Mesenteric fat pad (tissue), 1 donor: ENCODE measurements around the gene MCRIP1. TPM values are rescaled to one million over a fixed set of nuclear protein-coding genes. Genes with fewer than 3 reads are reported as not detected.

Experiments used
- DNase-seq: peaks from one replicate; pipeline ENCODE4 v3.0.0-alpha.2; 2020; ENCODE audit warnings: low spot score
- total RNA-seq: library from RNA; stranded (reverse); fragmentation: NEBNext Ultra II Directional; extraction: Animal tissue kit (Norgen Biotek cat#: 25700); gene quantifications from one replicate; pipeline ENCODE4 v1.2.1, GENCODE V29; 2021
- donor health status: DM: yes; HTN: yes; CAD: no.

MCRIP1 gene
- total RNA-seq, 1 donor from 2014 or later, result 63.2 TPM

- DNase-seq, result no peak
These were observed 9.9 kb downstream of the MCRIP1 start for GRCh38 chr17:81822996-81823819.

GRCh38 chr17:81822312-81822637, 10.8 kb downstream of the MCRIP1 start:
- DNase-seq, result no peak

GRCh38 chr17:81821603-81822311, 11.3 kb downstream of the MCRIP1 start:
- no peak for DNase-seq

GRCh38 chr17:81821147-81821546, 11.9 kb downstream of the MCRIP1 start:
- DNase-seq, result no peak

GRCh38 chr17:81819708-81820107, 13.4 kb downstream of the MCRIP1 start:
- no peak for DNase-seq

GRCh38 chr17:81817758-81818147, 15.3 kb downstream of the MCRIP1 start:
- DNase-seq, result no peak

- no peak for DNase-seq
These were observed 17.5 kb downstream of the MCRIP1 start for GRCh38 chr17:81815646-81815986.

- no peak for DNase-seq
These were observed 18.1 kb downstream of the MCRIP1 start for GRCh38 chr17:81814748-81815645.

- no peak for DNase-seq
These were observed 19.0 kb downstream of the MCRIP1 start for GRCh38 chr17:81813861-81814683.

GRCh38 chr17:81813371-81813684, 19.8 kb downstream of the MCRIP1 start:
- DNase-seq, result no peak

GRCh38 chr17:81812571-81813370, 20.3 kb downstream of the MCRIP1 start:
- no peak for DNase-seq

GRCh38 chr17:81811705-81812570, 21.2 kb downstream of the MCRIP1 start:
- DNase-seq, result no peak

- DNase-seq, result no peak
These were observed 22.0 kb downstream of the MCRIP1 start for GRCh38 chr17:81810892-81811704.

GRCh38 chr17:81810476-81810875, 22.6 kb downstream of the MCRIP1 start:
- no peak for DNase-seq

- no peak for DNase-seq
These were observed 23.5 kb downstream of the MCRIP1 start for GRCh38 chr17:81809556-81809998.

GRCh38 chr17:81808778-81809555, 24.1 kb downstream of the MCRIP1 start:
- no peak for DNase-seq

- DNase-seq, result no peak
These were observed 25.3 kb downstream of the MCRIP1 start for GRCh38 chr17:81807839-81808238.
